G401 (cell line): Measurements from ENCODE around the gene RASA3. TPM values are rescaled to one million over a fixed set of nuclear protein-coding genes. Genes with fewer than 3 reads are reported as not detected.
A peak's percentile ranks its signal among the peaks of the same experiment; 100 is the strongest.

ENCODE experiments used
- DNase-seq: peaks from one replicate; pipeline ENCODE4 v3.0.0-alpha.2; 2015; ENCODE audit warnings: low spot score
- in situ Hi-C: cut with HindIII; loops from 2 replicates; pipeline ENCODE4 v1.10.0; 2016; ENCODE audit warnings: low sequenced_read_pairs, mixed read lengths
- total RNA-seq: library from RNA; depleted of rRNA; stranded (reverse); fragments of >200 nt; shearing (Covaris generic); gene quantifications from 2 replicates; pipeline ENCODE4 v1.2.3, GENCODE V29; 2014; rRNA removed

Gene RASA3
- total RNA-seq, 1 experiment from 2014 or later, result 13.7 TPM

DNA sequence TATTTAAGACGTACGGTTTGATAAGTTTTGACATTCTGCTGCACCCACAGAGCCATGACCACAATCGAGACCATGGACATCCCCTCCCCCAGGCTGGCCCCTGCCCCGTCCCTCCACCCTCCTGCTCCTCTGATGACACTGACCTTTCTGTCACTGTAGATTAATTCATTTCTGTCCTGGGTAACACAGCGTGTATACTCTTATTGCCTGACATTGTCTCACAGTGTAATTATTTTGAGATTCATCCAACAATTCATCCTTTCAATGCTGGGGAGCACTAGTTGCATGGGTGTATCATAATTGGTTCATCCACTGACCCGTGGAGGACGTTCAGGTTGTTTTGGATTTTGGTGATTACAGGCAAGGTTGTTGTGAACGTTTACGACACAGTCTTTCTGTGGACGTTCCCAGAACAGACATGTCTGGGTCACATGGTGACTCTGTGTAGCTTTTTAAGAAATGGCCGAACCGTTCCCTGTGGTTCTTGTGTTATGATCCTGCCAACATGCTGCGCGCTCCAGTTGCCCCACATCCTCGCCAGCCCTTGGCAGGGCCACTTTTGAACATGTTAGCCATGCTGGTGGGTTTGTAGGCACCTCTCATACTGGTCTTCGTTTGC lies 200.5 kb downstream of the RASA3 start:
- no peak for DNase-seq
- in situ Hi-C loops, result no loop called here

DNA sequence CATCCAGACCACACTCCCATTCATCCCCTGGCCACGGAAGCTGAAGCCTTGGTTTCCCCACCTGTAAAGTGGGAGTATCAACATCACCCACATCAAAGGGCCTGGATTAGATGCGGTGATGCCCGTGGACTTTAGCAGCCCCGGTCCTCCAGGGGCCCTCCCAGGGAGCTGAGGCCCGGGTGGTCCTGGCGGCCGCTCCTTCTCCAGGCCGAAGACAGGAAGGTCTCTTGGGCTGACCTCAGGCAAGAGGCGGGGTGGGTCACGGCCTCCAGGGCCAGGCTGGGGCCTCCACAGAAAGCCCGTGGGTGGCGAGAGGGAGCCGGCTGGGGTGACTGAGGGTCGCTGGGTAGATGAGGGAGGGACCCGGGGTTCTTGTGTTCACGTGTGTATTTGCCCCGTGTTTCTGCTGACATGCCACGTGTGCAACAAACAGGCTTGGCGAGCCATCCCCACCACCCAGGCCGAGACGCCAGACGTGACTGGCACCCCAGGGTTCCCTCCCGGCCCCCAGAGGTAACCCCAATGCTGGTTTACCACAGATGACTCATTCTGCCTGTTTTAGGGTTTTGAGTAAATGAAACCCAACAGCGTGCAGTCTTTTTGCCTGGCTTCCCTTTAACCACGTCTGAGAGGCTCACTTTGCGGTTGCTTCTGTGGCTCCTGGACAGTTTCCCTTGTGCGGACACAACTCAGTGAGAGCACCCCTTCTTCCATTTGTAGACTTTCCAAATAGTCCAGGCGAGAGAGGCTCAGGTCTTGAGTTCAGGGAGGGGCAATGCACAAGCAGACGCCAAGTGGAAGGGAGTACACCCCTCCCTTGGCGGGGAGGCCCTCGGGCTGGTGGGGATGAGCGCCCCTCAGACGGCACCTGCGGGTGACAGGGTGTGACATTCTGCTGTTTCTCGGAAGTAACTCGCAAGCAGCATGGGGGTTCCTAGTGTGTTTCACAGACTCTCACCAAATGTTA lies 201.5 kb downstream of the RASA3 start:
- DNase-seq, result no peak

DNA sequence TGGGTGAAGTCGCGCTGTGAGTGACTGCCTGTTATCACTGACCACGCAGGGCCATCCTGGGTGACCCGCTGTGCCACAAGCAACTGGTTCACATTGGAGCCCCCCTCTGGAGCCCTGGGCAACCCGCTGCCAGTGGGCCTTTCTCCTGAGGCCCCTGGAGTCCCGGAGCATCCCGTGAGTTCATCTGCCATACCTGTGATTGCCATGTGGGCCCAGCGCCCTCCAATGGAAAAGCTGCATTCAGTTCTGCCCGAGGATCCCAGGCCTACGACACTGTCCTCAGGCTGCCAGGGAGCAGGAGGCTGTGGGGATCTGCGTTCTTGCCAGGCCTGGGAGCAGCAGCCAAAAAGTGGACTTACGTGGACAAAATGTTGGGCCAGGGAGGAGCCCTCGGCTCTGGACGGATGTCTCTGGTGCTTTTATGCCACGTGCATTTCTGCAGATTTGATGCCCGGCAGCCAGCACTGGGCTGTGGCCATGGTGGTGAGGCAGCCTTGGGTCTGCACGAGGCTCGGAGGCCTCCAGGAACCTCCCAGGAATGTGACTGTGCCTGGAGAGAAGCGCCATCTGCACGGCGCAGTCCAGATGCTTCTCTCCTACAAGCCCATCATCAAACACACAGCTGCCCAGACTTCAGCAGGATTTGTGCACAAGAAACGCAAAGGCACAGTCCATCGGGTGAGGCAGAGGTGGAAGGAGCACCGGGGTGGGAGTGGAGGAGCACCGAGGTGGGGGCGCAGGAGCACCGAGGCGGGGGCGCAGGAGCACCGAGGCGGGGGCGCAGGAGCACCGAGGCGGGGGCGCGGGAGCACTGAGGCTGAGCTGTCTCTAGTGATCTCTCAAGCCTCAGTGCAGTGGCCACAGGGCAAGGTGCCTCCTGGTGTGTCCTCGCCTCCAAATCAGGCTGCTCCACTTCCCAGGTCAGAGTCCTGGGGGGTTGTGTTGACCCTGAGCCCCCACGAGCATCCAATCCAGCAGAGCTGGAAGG lies 202.5 kb downstream of the RASA3 start:
- peak; percentile 58 for DNase-seq

More for the DNA sequence above, 201.5 kb downstream of the RASA3 start:
- in situ Hi-C loops, result no loop called here

DNA sequence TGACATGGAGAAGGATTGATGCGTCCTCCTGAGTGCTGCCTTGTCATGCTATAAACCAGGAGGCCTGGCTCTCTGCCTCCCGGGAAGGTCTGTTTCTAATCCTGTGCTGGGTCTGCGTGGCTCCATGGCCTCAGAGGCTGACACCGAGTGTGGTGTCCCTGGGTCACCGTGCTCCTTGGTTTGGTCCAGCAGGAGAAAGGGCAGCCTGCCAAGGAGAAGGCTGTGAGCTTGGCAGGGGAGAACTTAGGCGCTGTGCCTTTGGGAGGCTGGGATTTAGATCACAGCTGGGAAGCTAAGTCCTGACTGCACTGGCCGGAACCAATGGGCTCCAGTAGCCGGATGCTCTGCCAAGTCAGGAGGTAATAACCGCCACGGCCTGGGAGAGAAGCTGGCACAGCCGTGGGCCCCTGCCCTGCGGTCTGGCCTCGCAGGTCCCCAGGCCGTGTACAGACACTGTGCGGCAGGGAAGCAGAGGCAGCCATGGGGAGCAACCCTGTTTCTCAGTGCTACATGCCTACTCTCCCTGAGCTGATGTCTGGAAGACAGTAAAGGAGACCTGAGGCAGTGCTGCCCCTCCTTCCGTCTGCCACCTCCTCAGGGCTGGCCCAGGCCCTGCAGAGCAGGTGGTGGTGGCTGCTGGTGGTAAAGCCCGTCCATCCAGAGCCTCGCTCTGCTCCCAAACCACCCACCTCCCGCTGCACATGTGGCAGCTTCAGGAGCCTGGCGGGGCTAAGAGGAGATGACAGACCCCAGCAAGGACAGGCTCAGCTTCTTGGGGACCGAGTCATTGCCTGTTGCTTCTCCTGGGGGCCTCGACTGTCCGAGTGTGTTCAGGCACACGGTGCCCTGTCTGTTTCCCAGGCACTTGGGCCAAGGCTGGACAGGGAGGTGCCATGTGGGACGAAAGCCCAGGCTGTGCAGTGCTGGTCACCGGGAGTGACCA lies 203.5 kb downstream of the RASA3 start:
- in situ Hi-C loops, result no loop called here
- DNase-seq, result peak; percentile 76

More for the DNA sequence above, 202.5 kb downstream of the RASA3 start:
- in situ Hi-C loops, result no loop called here

Other genes with a start within 250 kb of the RASA3 start
- gene C13orf46, start 158.5 kb downstream of the RASA3 start, total RNA-seq, result not detected in 2 replicates
- gene CFAP97D2, start 46.6 kb upstream of the RASA3 start, total RNA-seq, result not detected in 2 replicates
- 66.5 and 77.5 TPM in 2 replicates for gene CDC16, start 102.3 kb upstream of the RASA3 start, total RNA-seq
- gene UPF3A, start 149.0 kb upstream of the RASA3 start, total RNA-seq, result 8.2 and 28.3 TPM in 2 replicates
- 8.6 and 18.0 TPM in 2 replicates for gene CHAMP1, start 181.9 kb upstream of the RASA3 start, total RNA-seq